Endothelial cell (in vitro differentiated cells): ENCODE measurements around the gene ZDHHC5. TPM values are rescaled to one million over a fixed set of nuclear protein-coding genes. Genes with fewer than 3 reads are reported as not detected.

Source experiments
- DNase-seq: peaks from one replicate; pipeline ENCODE4 v3.0.0; 2021; ENCODE audit warnings: low spot score
- H3K27ac Mint-ChIP-seq: one replicate; pipeline ENCODE4 v1.8.0; 2021; ENCODE audit warnings: mixed read lengths, inconsistent platforms; ENCODE audit not compliant: unreplicated experiment
- H3K27me3 Mint-ChIP-seq: one replicate; pipeline ENCODE4 v1.8.0; 2021; ENCODE audit warnings: mild to moderate bottlenecking, moderate library complexity, mixed read lengths, inconsistent platforms; ENCODE audit not compliant: unreplicated experiment
- H3K36me3 Mint-ChIP-seq: one replicate; pipeline ENCODE4 v1.8.0; 2021; ENCODE audit warnings: mild to moderate bottlenecking, low read depth, mixed read lengths, inconsistent platforms; ENCODE audit not compliant: unreplicated experiment
- H3K4me1 Mint-ChIP-seq: one replicate; pipeline ENCODE4 v1.8.0; 2021; ENCODE audit warnings: mild to moderate bottlenecking, mixed read lengths, inconsistent platforms; ENCODE audit not compliant: unreplicated experiment
- H3K4me3 Mint-ChIP-seq: one replicate; pipeline ENCODE4 v1.8.0; 2021; ENCODE audit warnings: mild to moderate bottlenecking, mixed read lengths, inconsistent platforms; ENCODE audit not compliant: unreplicated experiment
- H3K9me3 Mint-ChIP-seq: one replicate; pipeline ENCODE4 v1.8.0; 2021; ENCODE audit warnings: mixed read lengths, inconsistent platforms; ENCODE audit not compliant: unreplicated experiment
- total RNA-seq: library from RNA; stranded (reverse); fragmentation: NEBNext Ultra II Directional; extraction: Animal tissue kit (Norgen Biotek cat#: 25700); gene quantifications from one replicate; pipeline ENCODE4 v1.2.1, GENCODE V29; 2021; ENCODE audit not compliant: unreplicated experiment
- TF ChIP-seq, protein P1 (sequence below): fragments of 200-600 bp; sonication (generic); IDR thresholded peaks from one replicate; pipeline ENCODE4 v1.5.0; 2021; ENCODE audit warnings: antibody characterized with exemption; ENCODE audit not compliant: unreplicated experiment

Gene ZDHHC5
- total RNA-seq, 1 donor from 2014 or later, result 78.3 TPM

DNA sequence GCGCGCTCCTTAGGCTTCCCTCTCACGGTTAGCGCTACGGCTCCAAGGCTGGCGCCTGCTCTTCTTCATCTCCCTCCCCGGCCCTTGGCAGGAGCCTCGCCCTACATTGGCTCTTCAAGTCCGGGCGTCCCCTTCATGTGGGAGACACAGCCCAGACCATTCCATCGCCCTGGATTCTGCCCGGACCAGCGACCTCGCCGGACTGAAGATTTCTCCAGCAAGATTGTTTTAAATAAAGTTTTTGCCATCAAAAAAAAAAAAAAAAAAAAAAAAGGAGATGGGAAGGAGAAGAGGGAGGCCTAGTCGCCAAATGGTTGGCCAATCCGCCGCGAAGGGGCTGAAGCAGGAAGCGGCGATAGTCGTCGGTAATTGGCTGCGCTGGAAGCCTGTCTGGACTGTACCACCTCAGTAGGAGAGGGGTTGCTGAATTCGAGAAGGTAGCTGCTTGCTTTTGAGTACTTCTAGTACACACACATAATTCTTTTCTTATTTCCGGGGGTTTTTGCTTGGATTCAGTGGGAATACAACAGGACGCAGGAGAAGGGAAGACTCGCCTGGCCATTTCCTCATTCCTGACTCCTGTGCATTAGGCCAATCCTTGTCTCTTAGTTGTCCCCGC is 688 bp upstream of the ZDHHC5 start:
- Mint-ChIP-seq H3K9me3 (no peaks in the 10 kb centered on the region), H3K27me3 (peaks cover 21% of the 10 kb centered on the region), H3K4me3 (peak overlapping the region; percentile 100), H3K27ac (peak overlapping the region; percentile 100), H3K36me3 (peaks cover 30% of the 10 kb centered on the region), H3K4me1 (peaks cover 29% of the 10 kb centered on the region)
- TF ChIP-seq, protein P1, sequence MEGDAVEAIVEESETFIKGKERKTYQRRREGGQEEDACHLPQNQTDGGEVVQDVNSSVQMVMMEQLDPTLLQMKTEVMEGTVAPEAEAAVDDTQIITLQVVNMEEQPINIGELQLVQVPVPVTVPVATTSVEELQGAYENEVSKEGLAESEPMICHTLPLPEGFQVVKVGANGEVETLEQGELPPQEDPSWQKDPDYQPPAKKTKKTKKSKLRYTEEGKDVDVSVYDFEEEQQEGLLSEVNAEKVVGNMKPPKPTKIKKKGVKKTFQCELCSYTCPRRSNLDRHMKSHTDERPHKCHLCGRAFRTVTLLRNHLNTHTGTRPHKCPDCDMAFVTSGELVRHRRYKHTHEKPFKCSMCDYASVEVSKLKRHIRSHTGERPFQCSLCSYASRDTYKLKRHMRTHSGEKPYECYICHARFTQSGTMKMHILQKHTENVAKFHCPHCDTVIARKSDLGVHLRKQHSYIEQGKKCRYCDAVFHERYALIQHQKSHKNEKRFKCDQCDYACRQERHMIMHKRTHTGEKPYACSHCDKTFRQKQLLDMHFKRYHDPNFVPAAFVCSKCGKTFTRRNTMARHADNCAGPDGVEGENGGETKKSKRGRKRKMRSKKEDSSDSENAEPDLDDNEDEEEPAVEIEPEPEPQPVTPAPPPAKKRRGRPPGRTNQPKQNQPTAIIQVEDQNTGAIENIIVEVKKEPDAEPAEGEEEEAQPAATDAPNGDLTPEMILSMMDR, result no peak
- DNase-seq, result peak; percentile 86

DNA sequence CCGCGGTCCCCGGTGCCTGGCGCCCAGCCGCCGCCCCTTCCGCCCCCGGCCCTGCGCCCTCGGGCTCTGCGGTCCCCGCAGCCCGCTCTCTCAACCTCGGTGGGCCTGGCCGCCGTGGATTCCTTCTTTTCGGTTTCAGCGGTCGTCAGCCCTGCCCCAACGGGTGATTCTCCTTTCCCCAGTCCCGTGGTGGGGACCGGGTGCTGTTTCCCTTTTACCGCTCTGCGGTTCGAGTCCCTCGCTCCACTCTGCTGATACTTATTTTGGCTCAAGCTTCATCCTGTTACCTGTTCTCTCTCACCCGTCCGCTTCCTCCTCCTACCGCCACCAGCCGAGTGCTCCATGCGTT is 494 bp downstream of the ZDHHC5 start:
- DNase-seq, result no peak
- H3K27ac Mint-ChIP-seq, result peak overlapping the region; percentile 99
- H3K4me3 Mint-ChIP-seq, result peak overlapping the region; percentile 100
- H3K36me3 Mint-ChIP-seq, result peaks cover 32% of the 10 kb centered on the region
- TF ChIP-seq, protein P1, result no peak
- H3K4me1 Mint-ChIP-seq, result peaks cover 29% of the 10 kb centered on the region
- no peaks in the 10 kb centered on the region for H3K9me3 Mint-ChIP-seq
- peaks cover 21% of the 10 kb centered on the region for H3K27me3 Mint-ChIP-seq

DNA sequence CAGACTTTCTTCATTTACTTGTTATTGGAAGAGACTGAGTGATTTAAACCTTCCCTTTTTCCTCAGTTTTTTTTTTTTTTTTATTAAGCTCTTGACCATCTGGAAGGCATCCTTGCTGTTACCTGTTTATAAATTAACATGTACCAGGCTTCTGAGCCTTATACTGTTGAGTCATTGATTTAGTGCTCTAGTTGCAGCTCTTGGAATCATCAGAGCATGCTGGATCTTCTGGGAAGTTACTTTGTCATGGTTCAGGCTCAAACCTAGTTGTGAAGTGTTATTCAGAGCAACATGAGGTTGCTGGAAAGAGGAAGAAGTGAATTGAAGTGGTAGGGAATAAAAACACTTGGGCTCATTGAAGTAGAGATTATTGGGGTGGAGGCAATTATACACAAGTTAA is 6.3 kb downstream of the ZDHHC5 start:
- no peaks in the 10 kb centered on the region for H3K9me3 Mint-ChIP-seq
- peaks cover 24% of the 10 kb centered on the region for H3K36me3 Mint-ChIP-seq
- no peak overlapping the region for H3K4me3 Mint-ChIP-seq
- DNase-seq, result no peak
- TF ChIP-seq, protein P1, result no peak
- H3K27me3 Mint-ChIP-seq, result no peaks in the 10 kb centered on the region
- H3K27ac Mint-ChIP-seq, result no peak overlapping the region
- peaks cover 12% of the 10 kb centered on the region for H3K4me1 Mint-ChIP-seq

DNA sequence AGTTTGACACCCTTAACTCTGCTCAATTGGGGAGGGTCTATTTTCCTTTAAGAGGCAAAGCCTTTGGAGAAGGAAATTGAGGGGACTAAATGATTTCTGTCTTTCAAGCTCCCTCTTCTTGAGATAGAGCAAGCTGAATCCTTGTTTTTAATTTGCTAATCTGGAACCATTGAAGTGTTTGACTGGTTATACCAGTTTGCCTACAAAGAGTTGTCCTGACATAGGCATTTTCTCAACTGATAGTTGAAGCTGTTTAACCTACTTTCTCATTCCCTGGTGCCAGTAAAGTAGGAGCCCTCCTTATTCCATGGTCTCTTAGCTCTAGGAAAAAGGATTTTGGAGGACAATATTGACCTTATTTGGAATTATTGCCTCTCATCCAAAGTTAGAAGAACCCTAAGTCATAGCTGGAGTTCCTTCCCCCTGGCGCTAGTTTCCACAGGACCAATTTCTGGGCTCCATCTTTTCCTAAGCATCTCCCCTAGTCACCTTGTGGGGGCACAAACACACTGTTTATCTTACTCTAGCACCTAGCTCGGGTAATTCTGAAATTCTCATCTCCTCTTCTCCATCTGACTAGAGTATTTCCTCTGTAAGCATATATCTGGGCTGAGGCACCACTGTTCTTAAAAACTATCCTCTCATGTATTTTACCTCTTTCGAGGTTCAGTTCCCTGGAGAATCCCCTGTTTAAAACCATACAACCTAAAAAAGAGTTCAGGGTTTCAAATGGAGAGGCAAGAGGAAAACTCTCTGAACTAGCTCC is 7.4 kb downstream of the ZDHHC5 start:
- no peaks in the 10 kb centered on the region for H3K27me3 Mint-ChIP-seq
- H3K4me3 Mint-ChIP-seq, result no peak overlapping the region
- H3K36me3 Mint-ChIP-seq, result peaks cover 24% of the 10 kb centered on the region
- DNase-seq, result no peak
- peaks cover 6% of the 10 kb centered on the region for H3K4me1 Mint-ChIP-seq
- H3K9me3 Mint-ChIP-seq, result no peaks in the 10 kb centered on the region
- no peak overlapping the region for H3K27ac Mint-ChIP-seq
- TF ChIP-seq, protein P1, result no peak

DNA sequence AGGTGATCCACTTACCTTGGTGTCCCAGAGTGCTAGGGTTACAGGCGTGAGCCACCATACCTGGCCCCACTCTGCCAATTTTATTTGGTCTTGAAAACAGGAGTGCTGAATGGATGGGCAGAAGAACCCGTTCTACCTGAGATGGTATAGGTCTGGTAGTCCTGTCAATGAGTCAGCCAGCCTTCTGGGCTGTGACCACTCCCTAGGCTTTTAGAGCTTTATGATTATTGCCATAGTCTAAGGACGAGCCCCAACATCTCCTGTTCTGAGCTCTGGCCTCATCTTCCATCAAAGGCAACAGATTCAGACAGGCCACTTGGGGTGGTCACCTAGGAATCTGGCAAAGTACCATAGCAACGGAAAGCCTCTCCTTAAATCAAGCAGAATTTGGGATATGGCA is 11.5 kb downstream of the ZDHHC5 start:
- TF ChIP-seq, protein P1, result no peak
- no peak overlapping the region for H3K4me3 Mint-ChIP-seq
- DNase-seq, result no peak
- H3K9me3 Mint-ChIP-seq, result no peaks in the 10 kb centered on the region
- peaks cover 7% of the 10 kb centered on the region for H3K4me1 Mint-ChIP-seq
- H3K36me3 Mint-ChIP-seq, result peaks cover 29% of the 10 kb centered on the region
- H3K27ac Mint-ChIP-seq, result no peak overlapping the region
- no peaks in the 10 kb centered on the region for H3K27me3 Mint-ChIP-seq
